HepG2 (cell line): Measurements from ENCODE around the gene ALPL. TPM values are rescaled to one million over a fixed set of nuclear protein-coding genes. Genes with fewer than 3 reads are reported as not detected.

Source experiments
- ATAC-seq: fragments of 200-7000 bp; cut with Tn5 transposase; 3 replicates; pipeline ENCODE4 v1.9.1; 2020; ENCODE audit warnings: mild to moderate bottlenecking, moderate library complexity
- BruUV-seq: library from RNA; stranded (reverse); fragments of 400-500 nt; replicated peaks from 2 replicates; lab custom pipeline; 2021; lab: Mats Ljungman, UMichigan
- CTCF ChIA-PET: fragments of 300-600 bp; formaldehyde crosslinking; extraction: SDS; loops from one replicate; lab custom pipeline; 2021; ENCODE audit warnings: low total read pairs, inconsistent platforms, low intra/inter-chr PET ratio; lab: Yijun Ruan, JAX
- POLR2A ChIA-PET: fragments of 350-600 bp; sonication (Branson Sonifier 250); formaldehyde crosslinking; loops from one replicate; lab custom pipeline; 2020; ENCODE audit warnings: antibody characterized with exemption, inconsistent platforms; lab: Yijun Ruan, JAX
- DNase-seq: peaks from one replicate; pipeline ENCODE4 v3.0.0-alpha.2; 2015; ENCODE audit warnings: low spot score
- FAIRE-seq: peaks from 3 replicates; lab custom pipeline; 2011; peaks lifted over from hg19 to GRCh38; lab: Jason Lieb, UNC
- H2AFZ ChIP-seq: one replicate; pipeline ENCODE4 v1.6.1; 2011; ENCODE audit warnings: low read length, inconsistent platforms
- H3K27ac ChIP-seq: fragments of 300-600 bp; 3 replicates; pipeline ENCODE4 v1.8.0; 2011; ENCODE audit warnings: mixed run types, mild to moderate bottlenecking, mixed read lengths, low read length, inconsistent platforms; ENCODE audit not compliant: insufficient read depth; ENCODE audit errors: extremely low read length
- H3K27me3 ChIP-seq, 2 experiments: fragments of 200-600 bp in 1 of 2; 2 replicates in 1 of 2; 3 replicates in 1 of 2; pipeline versions ENCODE4 v1.6.0 to v1.8.0; 2011; ENCODE audit warnings: low read length in 2 of 2, mild to moderate bottlenecking in 2 of 2, moderate library complexity in 2 of 2, inconsistent platforms in 1 of 2; ENCODE audit not compliant: insufficient read depth in 2 of 2, control insufficient read depth in 1 of 2
- H3K36me3 ChIP-seq, 2 experiments: fragments of 200-600 bp in 1 of 2; replicated peaks in 1 of 2; 2 replicates in 1 of 2; 3 replicates in 1 of 2; pipeline versions ENCODE4 v1.5.1 to v1.8.0; 2011; ENCODE audit warnings: low read length in 2 of 2, inconsistent platforms in 1 of 2; ENCODE audit not compliant: insufficient read depth in 2 of 2, control insufficient read depth in 1 of 2
- H3K4me1 ChIP-seq: 2 replicates; pipeline ENCODE4 v1.5.1; 2012; ENCODE audit warnings: low read length, inconsistent platforms; ENCODE audit not compliant: insufficient read depth
- H3K4me2 ChIP-seq: 2 replicates; pipeline ENCODE4 v1.6.0; 2011; ENCODE audit warnings: low read depth, low read length, inconsistent platforms
- H3K4me3 ChIP-seq, 3 experiments: fragments of 200-600 bp in 1 of 3; sonication (generic), shearing (Covaris generic) in 1 of 3; replicated peaks in 1 of 3; 2 replicates each; pipeline ENCODE4 v1.5.1; 2011 to 2016; ENCODE audit warnings: low read length in 3 of 3, inconsistent platforms in 2 of 3, low read depth in 2 of 3, mild to moderate bottlenecking in 2 of 3, control low read depth in 1 of 3, mixed read lengths in 1 of 3; ENCODE audit not compliant: insufficient read depth in 1 of 3
- H3K79me2 ChIP-seq: one replicate; pipeline ENCODE4 v1.6.1; 2011; ENCODE audit warnings: low read length, inconsistent platforms; ENCODE audit not compliant: insufficient read depth
- H3K9ac ChIP-seq: 2 replicates; pipeline ENCODE4 v1.6.0; 2011; ENCODE audit warnings: mild to moderate bottlenecking, low read depth, low read length, inconsistent platforms; ENCODE audit not compliant: insufficient read depth
- H3K9me3 ChIP-seq: 2 replicates; pipeline ENCODE4 v1.5.1; 2012; ENCODE audit warnings: mild to moderate bottlenecking, low read length
- H4K20me1 ChIP-seq: 2 replicates; pipeline ENCODE4 v1.6.0; 2011; ENCODE audit warnings: inconsistent platforms, mild to moderate bottlenecking, low read length, moderate library complexity; ENCODE audit not compliant: insufficient read depth
- DR1 ChIP-seq: sonication (generic); formaldehyde crosslinking; IDR thresholded peaks from 2 replicates; pipeline ENCODE4 v1.8.0; 2021; ENCODE audit warnings: mild to moderate bottlenecking, missing genetic modification reagents, inconsistent platforms
- EEA1 ChIP-seq: sonication (generic); formaldehyde crosslinking; IDR thresholded peaks from 2 replicates; pipeline ENCODE4 v1.5.1; 2020; ENCODE audit warnings: mild to moderate bottlenecking, missing genetic modification reagents, borderline replicate concordance
- HNRNPL ChIP-seq: fragments of 200-400 bp; formaldehyde crosslinking; IDR thresholded peaks from 2 replicates; pipeline ENCODE4 v1.6.1; 2017; ENCODE audit warnings: mild to moderate bottlenecking, low read depth, low read length
- POGZ ChIP-seq: sonication (generic); formaldehyde crosslinking; IDR thresholded peaks from 2 replicates; pipeline ENCODE4 v1.4.0; 2020; ENCODE audit warnings: mild to moderate bottlenecking, missing genetic modification reagents
- SIN3A ChIP-seq: IDR thresholded peaks from 2 replicates; pipeline ENCODE4 v1.6.1; 2011; ENCODE audit warnings: low read depth, mild to moderate bottlenecking, control low read depth, low read length, borderline replicate concordance
- SOX13 ChIP-seq, 3 experiments: fragments of 450-650 bp in 1 of 3; sonication (generic) in 1 of 3; formaldehyde crosslinking in 1 of 3; IDR thresholded peaks in 2 of 3; conservative IDR thresholded peaks in 1 of 3; 2 replicates each; pipeline versions ENCODE4 v1.5.0 to v1.6.1; 2016 to 2020; ENCODE audit warnings: antibody characterized with exemption in 1 of 3, mild to moderate bottlenecking in 1 of 3, missing compliant biosample characterization in 1 of 3, missing genetic modification reagents in 1 of 3, moderate library complexity in 1 of 3
- SUZ12 ChIP-seq: fragments of 150-350 bp; IDR thresholded peaks from 2 replicates; pipeline ENCODE4 v1.6.1; 2014; ENCODE audit warnings: low read depth, low read length
- ZNF138 ChIP-seq: sonication (generic); formaldehyde crosslinking; IDR thresholded peaks from 2 replicates; pipeline ENCODE4 v1.5.0; 2020; ENCODE audit warnings: mild to moderate bottlenecking, low read depth, missing genetic modification reagents
- ZNF652 ChIP-seq: IDR thresholded peaks from 2 replicates; pipeline ENCODE4 v1.6.1; 2016; ENCODE audit warnings: low read depth, borderline replicate concordance
- ZNF777 ChIP-seq: sonication (generic); formaldehyde crosslinking; IDR thresholded peaks from 2 replicates; pipeline ENCODE4 v1.4.0; 2020; ENCODE audit warnings: missing genetic modification reagents
- WGBS: methylation state at CpG from one replicate; pipeline ENCODE4 v1.1.6; 2017; ENCODE audit warnings: low lambda C conversion rate; 5-methylcytosine and 5-hydroxymethylcytosine counted together
- in situ Hi-C: cut with HindIII; loops from 2 replicates; pipeline ENCODE4 v1.10.0; 2017; ENCODE audit warnings: low pct_unique_long_range_greater_than_20kb; ENCODE audit not compliant: extremely low pct_ligation_motif_present
- intact Hi-C: fragments of 100-400 bp; cut with micrococcal nuclease; formaldehyde crosslinking; loops from one replicate; pipeline ENCODE4 v1.10.0; 2022; ENCODE audit not compliant: unreplicated experiment
- polyA plus RNA-seq, 8 experiments: library from polyadenylated mRNA; depleted of rRNA in 3 of 8; stranded (reverse) in 7 of 8; unstranded in 1 of 8; fragments of >200 nt; fragmentation: Illumina TruSeq in 4 of 8; extraction: Trizol in 4 of 8; gene quantifications; 2 replicates each; pipeline versions ENCODE4 v1.2.1 to v1.2.3, GENCODE V29; 2011 to 2016; ENCODE audit warnings: low read depth in 4 of 8, missing spikeins in 1 of 8, mixed read lengths in 1 of 8; ENCODE audit not compliant: insufficient read depth in 1 of 8
- total RNA-seq, 5 experiments: library from RNA; depleted of rRNA; stranded (reverse); fragments of >200 nt; fragmentation: Illumina TruSeq; extraction: Trizol; gene quantifications; 2 replicates each; pipeline ENCODE4 v1.2.3, GENCODE V29; 2016; ENCODE audit warnings: low read depth in 1 of 5
- TF ChIP-seq, protein P1 (sequence below): sonication (generic); formaldehyde crosslinking; IDR thresholded peaks from 2 replicates; pipeline ENCODE4 v1.5.1; 2020; ENCODE audit warnings: mild to moderate bottlenecking, missing genetic modification reagents, moderate library complexity
- TF ChIP-seq, protein P2 (sequence below): sonication (generic); formaldehyde crosslinking; IDR thresholded peaks from 2 replicates; pipeline ENCODE4 v1.8.0; 2022; ENCODE audit warnings: mild to moderate bottlenecking, missing genetic modification reagents, moderate library complexity

ALPL gene
- total and polyA plus RNA-seq, 2 of the 13 experiments (the other 11 are each of a cell fraction or from before 2014, with no cell fraction given) = 0.12 TPM; not detected in 1

DNA sequence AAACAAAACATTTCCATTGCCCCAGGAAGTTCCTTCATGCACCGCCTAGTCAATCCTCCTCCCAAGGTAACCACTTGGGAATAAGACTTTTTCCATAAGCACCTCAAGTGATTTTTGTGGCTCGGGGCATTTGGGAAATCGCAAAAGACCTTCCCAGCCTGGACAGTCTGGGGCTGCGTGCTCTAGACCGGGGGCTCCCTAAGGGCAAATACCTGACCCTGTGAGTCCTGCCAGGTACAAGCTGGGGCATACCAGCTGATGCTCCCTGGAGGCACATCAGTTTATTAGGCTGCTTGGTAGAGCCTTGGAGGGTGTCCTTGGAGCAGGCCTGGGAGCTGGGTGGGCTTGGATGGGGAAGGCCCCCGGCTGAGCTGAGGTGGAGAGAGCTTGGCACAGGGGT is 34.4 kb downstream of the ALPL start:
- CTCF ChIA-PET = no interaction called here
- peaks cover 13% of the 10 kb centered on the region for H3K4me1 ChIP-seq

DNA sequence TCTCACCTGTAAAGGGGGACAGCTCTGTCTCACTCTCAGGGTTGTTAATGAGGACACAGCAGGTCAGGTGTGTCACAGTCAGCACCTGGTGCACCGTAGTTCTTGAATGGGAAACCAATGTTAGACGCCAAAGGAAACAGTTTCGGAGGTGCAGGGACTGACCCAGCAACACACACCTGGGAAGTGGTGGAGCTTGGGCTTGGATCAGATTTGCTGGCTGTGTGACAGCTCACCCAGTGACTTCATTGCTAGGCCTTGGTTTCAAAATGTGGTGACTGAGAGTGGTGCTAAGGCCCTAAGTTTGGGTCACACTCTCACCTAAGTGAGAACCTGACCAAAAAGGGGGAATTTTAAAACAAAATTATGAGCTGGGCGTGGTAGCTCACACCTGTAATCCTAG is 34.9 kb downstream of the ALPL start:
- Histone ChIP-seq H3K4me3 (no peak overlapping the region), H3K9ac (no peak overlapping the region), H3K27ac (no peak overlapping the region), H3K27me3 (peaks cover 5 to 61% of the 10 kb centered on the region in 2 experiments; a peak in 4 of 5 replicates), H2AFZ (no peak overlapping the region), H3K4me2 (no peak overlapping the region), H3K9me3 (no peaks in the 10 kb centered on the region), H3K4me1 (peaks cover 10% of the 10 kb centered on the region), H3K36me3 (no peaks in the 10 kb centered on the region), H4K20me1 (no peaks in the 10 kb centered on the region), H3K79me2 (no peaks in the 10 kb centered on the region)
- no peak for ATAC-seq
- CTCF ChIA-PET = no interaction called here
- intact Hi-C loops (no loop called here), in situ Hi-C loops (no loop called here)
- FAIRE-seq = no peak
- no peak for DNase-seq
- WGBS = 26% methylated on average over 4 of the region's 4 CpGs
- POLR2A ChIA-PET = no interaction called here
- TF ChIP-seq ZNF652 (CRISPR knock-in tag) = no peak
- TF ChIP-seq SIN3A = no peak
- no peak for TF ChIP-seq EEA1 (CRISPR knock-in tag)
- TF ChIP-seq POGZ = no peak
- no peak for TF ChIP-seq DR1 (CRISPR knock-in tag)
- TF ChIP-seq, protein P1, sequence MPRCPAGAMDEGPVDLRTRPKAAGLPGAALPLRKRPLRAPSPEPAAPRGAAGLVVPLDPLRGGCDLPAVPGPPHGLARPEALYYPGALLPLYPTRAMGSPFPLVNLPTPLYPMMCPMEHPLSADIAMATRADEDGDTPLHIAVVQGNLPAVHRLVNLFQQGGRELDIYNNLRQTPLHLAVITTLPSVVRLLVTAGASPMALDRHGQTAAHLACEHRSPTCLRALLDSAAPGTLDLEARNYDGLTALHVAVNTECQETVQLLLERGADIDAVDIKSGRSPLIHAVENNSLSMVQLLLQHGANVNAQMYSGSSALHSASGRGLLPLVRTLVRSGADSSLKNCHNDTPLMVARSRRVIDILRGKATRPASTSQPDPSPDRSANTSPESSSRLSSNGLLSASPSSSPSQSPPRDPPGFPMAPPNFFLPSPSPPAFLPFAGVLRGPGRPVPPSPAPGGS = no peak
- no TSS peak for BruUV-seq

More for the DNA sequence above, 34.4 kb downstream of the ALPL start:
- BruUV-seq = no TSS peak
- no peak for TF ChIP-seq ZNF777
- TF ChIP-seq ZNF138 (CRISPR knock-in tag) = no peak
- no peak for TF ChIP-seq SUZ12
- TF ChIP-seq SOX13 (IDR thresholded peaks at IDR 0.05) = no peak
- no peak for TF ChIP-seq SOX13 (CRISPR knock-in tag; conservative IDR thresholded peaks at IDR 0.05 in 1 of 2, IDR thresholded peaks at IDR 0.05 in 1 of 2)
- TF ChIP-seq, protein P2, sequence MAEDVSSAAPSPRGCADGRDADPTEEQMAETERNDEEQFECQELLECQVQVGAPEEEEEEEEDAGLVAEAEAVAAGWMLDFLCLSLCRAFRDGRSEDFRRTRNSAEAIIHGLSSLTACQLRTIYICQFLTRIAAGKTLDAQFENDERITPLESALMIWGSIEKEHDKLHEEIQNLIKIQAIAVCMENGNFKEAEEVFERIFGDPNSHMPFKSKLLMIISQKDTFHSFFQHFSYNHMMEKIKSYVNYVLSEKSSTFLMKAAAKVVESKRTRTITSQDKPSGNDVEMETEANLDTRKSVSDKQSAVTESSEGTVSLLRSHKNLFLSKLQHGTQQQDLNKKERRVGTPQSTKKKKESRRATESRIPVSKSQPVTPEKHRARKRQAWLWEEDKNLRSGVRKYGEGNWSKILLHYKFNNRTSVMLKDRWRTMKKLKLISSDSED (CRISPR knock-in tag) = no peak
- no peak for TF ChIP-seq HNRNPL
- ATAC-seq (no peak), FAIRE-seq (no peak), DNase-seq (no peak)
- in situ Hi-C loops (no loop called here), intact Hi-C loops (no loop called here)
- no peak overlapping the region for H3K27ac ChIP-seq
- H3K79me2 ChIP-seq = no peaks in the 10 kb centered on the region
- no peaks in the 10 kb centered on the region for H3K9me3 ChIP-seq
- H3K4me3 ChIP-seq = no peak overlapping the region
- no peak overlapping the region for H3K4me2 ChIP-seq
- no peak overlapping the region for H3K9ac ChIP-seq
- POLR2A ChIA-PET = no interaction called here
- peaks cover 5 to 56% of the 10 kb centered on the region in 2 experiments; a peak in 4 of 5 replicates for H3K27me3 ChIP-seq
- H4K20me1 ChIP-seq = no peaks in the 10 kb centered on the region
- no peak overlapping the region for H2AFZ ChIP-seq
- 49% methylated on average over 3 of the region's 6 CpGs for WGBS
- H3K36me3 ChIP-seq = no peaks in the 10 kb centered on the region
